DOHH2 (cell line): ENCODE results near the gene LSM14A.

Source experiments
- H3F3A ChIP-seq: fragments of 200-600 bp; sonication (generic), shearing (Covaris generic); 2 replicates; pipeline ENCODE4 v1.6.0; 2016; ENCODE audit warnings: antibody characterized with exemption, mild to moderate bottlenecking; ENCODE audit not compliant: control insufficient read depth, insufficient read depth
- H3K27ac ChIP-seq: fragments of 200-600 bp; sonication (generic); 2 replicates; pipeline ENCODE4 v1.5.1; 2014; ENCODE audit warnings: low read depth, mild to moderate bottlenecking, low read length, moderate library complexity
- H3K27me3 ChIP-seq: fragments of 200-600 bp; sonication (generic); 2 replicates; pipeline ENCODE4 v1.6.1; 2014; ENCODE audit warnings: mild to moderate bottlenecking, low read length, mixed read lengths; ENCODE audit not compliant: control insufficient read depth
- H3K36me3 ChIP-seq: fragments of 200-600 bp; sonication (generic); 2 replicates; pipeline ENCODE4 v1.6.1; 2014; ENCODE audit warnings: mild to moderate bottlenecking, low read length, moderate library complexity, mixed read lengths; ENCODE audit not compliant: control insufficient read depth
- H3K4me1 ChIP-seq: fragments of 200-600 bp; sonication (generic); 2 replicates; pipeline ENCODE4 v1.6.1; 2014; ENCODE audit warnings: mild to moderate bottlenecking, low read length, mixed read lengths; ENCODE audit not compliant: control insufficient read depth
- H3K4me2 ChIP-seq: fragments of 200-600 bp; sonication (generic); 2 replicates; pipeline ENCODE4 v1.6.0; 2014; ENCODE audit warnings: mild to moderate bottlenecking, low read length, moderate library complexity
- H3K4me3 ChIP-seq: fragments of 200-600 bp; sonication (generic); 2 replicates; pipeline ENCODE4 v1.5.1; 2014; ENCODE audit warnings: mild to moderate bottlenecking, low read length, mixed read lengths
- H3K79me2 ChIP-seq: fragments of 200-600 bp; sonication (generic); 2 replicates; pipeline ENCODE4 v1.6.1; 2014; ENCODE audit warnings: mild to moderate bottlenecking, low read length, mixed read lengths; ENCODE audit not compliant: control insufficient read depth
- H3K9me2 ChIP-seq: fragments of 200-600 bp; sonication (generic); replicated peaks from 2 replicates; pipeline ENCODE4 v1.6.1; 2014; ENCODE audit warnings: mild to moderate bottlenecking, low read length, mixed read lengths; ENCODE audit not compliant: control insufficient read depth
- H3K9me3 ChIP-seq: fragments of 200-600 bp; sonication (generic); 2 replicates; pipeline ENCODE4 v1.6.1; 2014; ENCODE audit warnings: antibody characterized with exemption, low read length, mixed read lengths; ENCODE audit not compliant: control insufficient read depth, insufficient read depth
- H4K20me1 ChIP-seq: fragments of 200-600 bp; sonication (generic); 2 replicates; pipeline ENCODE4 v1.6.0; 2014; ENCODE audit warnings: low read depth, mild to moderate bottlenecking, antibody characterized with exemption, low read length, moderate library complexity; ENCODE audit not compliant: control insufficient read depth, insufficient read depth
- EZH2phosphoT487 ChIP-seq: fragments of 200-600 bp; sonication (generic); IDR thresholded peaks from 2 replicates; pipeline ENCODE4 v1.6.1; 2017; ENCODE audit warnings: borderline replicate concordance, mild to moderate bottlenecking, antibody characterized with exemption, low read length, moderate library complexity, mixed read lengths
- TF ChIP-seq, protein P1 (sequence below): fragments of 200-600 bp; sonication (generic); IDR thresholded peaks from one replicate; pipeline ENCODE4 v1.5.1; 2014; ENCODE audit warnings: antibody characterized with exemption, mild to moderate bottlenecking, low read depth, low read length; ENCODE audit not compliant: poor library complexity, severe bottlenecking

LSM14A gene

DNA sequence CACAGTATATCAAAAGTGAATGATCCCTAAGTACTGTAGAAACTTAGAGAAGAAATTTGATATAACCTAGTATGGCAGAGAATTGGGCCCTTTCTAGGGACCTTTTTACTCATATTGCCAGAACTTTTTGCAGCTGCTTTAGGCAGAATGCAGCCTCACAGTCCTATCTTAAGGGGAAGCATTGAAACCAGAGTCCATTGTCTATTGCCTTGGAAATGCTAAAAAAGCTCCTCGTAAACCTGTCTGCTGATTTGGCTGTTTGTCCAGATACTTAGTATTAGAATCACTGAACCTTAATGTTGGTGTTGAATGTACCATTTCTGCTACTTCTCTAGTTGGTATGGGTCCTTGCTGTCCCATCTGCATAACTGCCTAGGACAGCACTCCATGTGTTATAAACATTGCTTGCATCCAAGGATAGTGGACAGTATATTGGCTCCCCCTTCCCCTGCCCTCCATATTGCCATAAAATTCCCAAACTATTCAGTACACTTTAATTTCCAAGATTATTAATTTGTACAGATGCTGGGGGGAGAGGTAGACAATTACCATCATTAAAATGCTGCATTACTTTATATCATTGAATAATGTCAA is 36.1 kb downstream of the LSM14A start:
- Histone ChIP-seq H3K9me3 (no peaks in the 10 kb centered on the region), H3K9me2 (no peaks in the 10 kb centered on the region), H3F3A (peaks cover 28% of the 10 kb centered on the region), H3K4me1 (no peaks in the 10 kb centered on the region), H4K20me1 (no peaks in the 10 kb centered on the region; the same call in none of the 2 replicates), H3K36me3 (peaks cover 84% of the 10 kb centered on the region), H3K4me2 (no peak overlapping the region), H3K4me3 (no peak overlapping the region), H3K27ac (no peak overlapping the region), H3K79me2 (peaks cover 34% of the 10 kb centered on the region), H3K27me3 (no peaks in the 10 kb centered on the region)
- TF ChIP-seq EZH2phosphoT487: no peak
- TF ChIP-seq, protein P1, sequence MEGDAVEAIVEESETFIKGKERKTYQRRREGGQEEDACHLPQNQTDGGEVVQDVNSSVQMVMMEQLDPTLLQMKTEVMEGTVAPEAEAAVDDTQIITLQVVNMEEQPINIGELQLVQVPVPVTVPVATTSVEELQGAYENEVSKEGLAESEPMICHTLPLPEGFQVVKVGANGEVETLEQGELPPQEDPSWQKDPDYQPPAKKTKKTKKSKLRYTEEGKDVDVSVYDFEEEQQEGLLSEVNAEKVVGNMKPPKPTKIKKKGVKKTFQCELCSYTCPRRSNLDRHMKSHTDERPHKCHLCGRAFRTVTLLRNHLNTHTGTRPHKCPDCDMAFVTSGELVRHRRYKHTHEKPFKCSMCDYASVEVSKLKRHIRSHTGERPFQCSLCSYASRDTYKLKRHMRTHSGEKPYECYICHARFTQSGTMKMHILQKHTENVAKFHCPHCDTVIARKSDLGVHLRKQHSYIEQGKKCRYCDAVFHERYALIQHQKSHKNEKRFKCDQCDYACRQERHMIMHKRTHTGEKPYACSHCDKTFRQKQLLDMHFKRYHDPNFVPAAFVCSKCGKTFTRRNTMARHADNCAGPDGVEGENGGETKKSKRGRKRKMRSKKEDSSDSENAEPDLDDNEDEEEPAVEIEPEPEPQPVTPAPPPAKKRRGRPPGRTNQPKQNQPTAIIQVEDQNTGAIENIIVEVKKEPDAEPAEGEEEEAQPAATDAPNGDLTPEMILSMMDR: no peak

DNA sequence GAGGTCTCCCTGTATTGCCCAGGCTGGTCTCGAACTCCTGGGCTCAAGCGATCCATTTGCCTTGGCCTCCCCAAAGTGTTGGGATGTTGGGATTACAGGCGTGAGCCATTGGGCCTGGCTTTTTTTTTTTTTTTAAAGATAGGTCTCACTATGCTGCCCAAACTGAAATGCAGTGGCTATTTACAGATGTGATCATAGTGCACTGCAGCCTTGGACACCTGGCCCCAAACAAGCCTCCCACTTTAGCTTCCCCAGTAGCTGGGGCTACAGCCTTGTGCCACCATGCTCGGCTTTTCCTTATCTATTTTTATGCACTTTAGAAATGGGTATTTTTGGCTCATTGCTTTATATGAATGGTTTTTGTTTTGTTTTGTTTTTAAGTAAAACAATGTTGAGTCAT is 37.4 kb downstream of the LSM14A start:
- Histone ChIP-seq H3K4me3 (no peak overlapping the region), H3K4me2 (no peak overlapping the region), H3F3A (peaks cover 25% of the 10 kb centered on the region), H3K9me3 (no peaks in the 10 kb centered on the region), H3K79me2 (peaks cover 28% of the 10 kb centered on the region), H3K9me2 (no peaks in the 10 kb centered on the region), H4K20me1 (no peaks in the 10 kb centered on the region; the same call in 1 of the 2 replicates), H3K27ac (no peak overlapping the region), H3K27me3 (no peaks in the 10 kb centered on the region), H3K4me1 (no peaks in the 10 kb centered on the region), H3K36me3 (peaks cover 79% of the 10 kb centered on the region)
- no peak for TF ChIP-seq EZH2phosphoT487
- TF ChIP-seq, protein P1: no peak

DNA sequence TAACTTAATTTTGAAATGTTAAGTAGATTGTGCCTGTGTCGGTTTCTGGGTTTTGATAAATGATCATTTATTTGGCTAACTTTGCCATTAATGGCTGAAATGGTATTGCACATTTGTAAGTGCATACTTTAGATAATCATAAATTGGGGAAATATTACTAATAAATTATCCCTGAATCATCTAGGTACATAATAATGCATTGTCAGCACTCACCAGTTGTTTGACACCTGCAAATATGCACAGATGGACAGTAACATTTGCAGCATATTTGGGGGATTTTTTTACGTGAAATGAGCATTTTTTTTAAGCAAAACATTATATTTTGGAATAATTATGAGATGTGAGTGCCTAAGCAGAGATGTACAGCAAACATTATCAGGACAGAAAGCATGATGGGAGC is 41.0 kb downstream of the LSM14A start:
- H3K36me3 ChIP-seq: peaks cover 71% of the 10 kb centered on the region
- no peaks in the 10 kb centered on the region for H3K27me3 ChIP-seq
- no peaks in the 10 kb centered on the region for H3K9me2 ChIP-seq
- H3K4me1 ChIP-seq: peaks cover 21% of the 10 kb centered on the region
- H4K20me1 ChIP-seq: no peaks in the 10 kb centered on the region; the same call in 1 of the 2 replicates
- H3K79me2 ChIP-seq: peaks cover 41% of the 10 kb centered on the region
- no peak overlapping the region for H3K4me3 ChIP-seq
- no peak overlapping the region for H3K4me2 ChIP-seq
- TF ChIP-seq, protein P1: no peak
- TF ChIP-seq EZH2phosphoT487: no peak
- H3K9me3 ChIP-seq: no peaks in the 10 kb centered on the region
- no peak overlapping the region for H3K27ac ChIP-seq
- peaks cover 43% of the 10 kb centered on the region for H3F3A ChIP-seq
